ENCODE measurements around the gene BTN3A1. TPM values are rescaled to one million over a fixed set of nuclear protein-coding genes. Genes with fewer than 3 reads are reported as not detected.

The BTN3A1 gene
- total and polyA plus RNA-seq, 10 of the 15 experiments (the other 5 are each of a cell fraction or from before 2014, with no cell fraction given) = 5.6 to 60.1 (median 16.1) TPM

DNA sequence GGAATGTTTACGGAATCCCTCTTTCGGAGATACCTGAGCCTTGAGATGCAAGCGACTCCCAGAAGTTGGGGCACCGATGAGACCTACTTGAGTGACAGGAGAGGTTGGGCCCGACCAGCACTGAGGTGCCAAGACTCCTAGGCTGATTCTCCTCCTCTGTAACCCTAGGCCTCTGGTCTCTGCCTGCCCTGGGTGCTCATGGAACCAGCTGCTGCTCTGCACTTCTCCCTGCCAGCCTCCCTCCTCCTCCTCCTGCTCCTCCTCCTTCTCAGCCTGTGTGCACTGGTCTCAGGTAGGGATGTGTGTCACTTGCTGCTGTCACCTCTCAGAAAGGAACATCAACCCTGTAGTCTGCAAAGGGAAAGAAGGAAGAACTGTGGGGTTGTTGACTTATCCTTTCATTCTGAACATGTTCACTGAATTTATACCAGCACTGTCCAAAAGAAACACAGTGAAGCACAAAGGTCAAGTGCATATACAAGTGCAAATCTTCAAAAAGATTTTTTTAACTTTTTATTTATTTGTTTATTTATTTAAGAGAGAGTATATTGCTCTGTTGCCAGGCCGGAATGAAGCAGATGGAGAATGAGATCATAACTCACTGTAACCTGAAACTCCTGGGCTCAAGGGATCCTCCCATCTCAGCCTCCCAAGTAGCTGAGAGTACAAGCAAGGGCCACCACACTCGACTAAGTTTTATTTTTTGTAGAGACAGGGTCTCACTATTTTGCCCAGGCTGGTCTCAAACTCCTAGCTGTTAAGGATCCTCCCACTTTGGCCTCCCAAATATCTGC is 18.3 kb upstream of the BTN3A1 start (continued):
- TF ChIP-seq, protein P1, sequence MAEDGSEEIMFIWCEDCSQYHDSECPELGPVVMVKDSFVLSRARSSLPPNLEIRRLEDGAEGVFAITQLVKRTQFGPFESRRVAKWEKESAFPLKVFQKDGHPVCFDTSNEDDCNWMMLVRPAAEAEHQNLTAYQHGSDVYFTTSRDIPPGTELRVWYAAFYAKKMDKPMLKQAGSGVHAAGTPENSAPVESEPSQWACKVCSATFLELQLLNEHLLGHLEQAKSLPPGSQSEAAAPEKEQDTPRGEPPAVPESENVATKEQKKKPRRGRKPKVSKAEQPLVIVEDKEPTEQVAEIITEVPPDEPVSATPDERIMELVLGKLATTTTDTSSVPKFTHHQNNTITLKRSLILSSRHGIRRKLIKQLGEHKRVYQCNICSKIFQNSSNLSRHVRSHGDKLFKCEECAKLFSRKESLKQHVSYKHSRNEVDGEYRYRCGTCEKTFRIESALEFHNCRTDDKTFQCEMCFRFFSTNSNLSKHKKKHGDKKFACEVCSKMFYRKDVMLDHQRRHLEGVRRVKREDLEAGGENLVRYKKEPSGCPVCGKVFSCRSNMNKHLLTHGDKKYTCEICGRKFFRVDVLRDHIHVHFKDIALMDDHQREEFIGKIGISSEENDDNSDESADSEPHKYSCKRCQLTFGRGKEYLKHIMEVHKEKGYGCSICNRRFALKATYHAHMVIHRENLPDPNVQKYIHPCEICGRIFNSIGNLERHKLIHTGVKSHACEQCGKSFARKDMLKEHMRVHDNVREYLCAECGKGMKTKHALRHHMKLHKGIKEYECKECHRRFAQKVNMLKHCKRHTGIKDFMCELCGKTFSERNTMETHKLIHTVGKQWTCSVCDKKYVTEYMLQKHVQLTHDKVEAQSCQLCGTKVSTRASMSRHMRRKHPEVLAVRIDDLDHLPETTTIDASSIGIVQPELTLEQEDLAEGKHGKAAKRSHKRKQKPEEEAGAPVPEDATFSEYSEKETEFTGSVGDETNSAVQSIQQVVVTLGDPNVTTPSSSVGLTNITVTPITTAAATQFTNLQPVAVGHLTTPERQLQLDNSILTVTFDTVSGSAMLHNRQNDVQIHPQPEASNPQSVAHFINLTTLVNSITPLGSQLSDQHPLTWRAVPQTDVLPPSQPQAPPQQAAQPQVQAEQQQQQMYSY (CRISPR knock-in tag; IDR thresholded peaks at IDR 0.05) = no peak
- TF ChIP-seq, protein P2, sequence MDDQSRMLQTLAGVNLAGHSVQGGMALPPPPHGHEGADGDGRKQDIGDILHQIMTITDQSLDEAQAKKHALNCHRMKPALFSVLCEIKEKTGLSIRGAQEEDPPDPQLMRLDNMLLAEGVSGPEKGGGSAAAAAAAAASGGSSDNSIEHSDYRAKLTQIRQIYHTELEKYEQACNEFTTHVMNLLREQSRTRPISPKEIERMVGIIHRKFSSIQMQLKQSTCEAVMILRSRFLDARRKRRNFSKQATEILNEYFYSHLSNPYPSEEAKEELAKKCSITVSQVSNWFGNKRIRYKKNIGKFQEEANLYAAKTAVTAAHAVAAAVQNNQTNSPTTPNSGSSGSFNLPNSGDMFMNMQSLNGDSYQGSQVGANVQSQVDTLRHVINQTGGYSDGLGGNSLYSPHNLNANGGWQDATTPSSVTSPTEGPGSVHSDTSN (IDR thresholded peaks at IDR 0.05; ENCODE audit: insufficient replicate concordance, low read depth, low read length) = peak; percentile 72
- TF ChIP-seq ESRRA (IDR thresholded peaks at IDR 0.05; ENCODE audit: low read length) (no peak), SMAD5 (IDR thresholded peaks at IDR 0.05; ENCODE audit: low read depth) (no peak), ZNF274 (IDR thresholded peaks at IDR 0.05; ENCODE audit: insufficient read depth, insufficient read length) (no peak), TCF3 (IDR thresholded peaks at IDR 0.05; ENCODE audit: borderline replicate concordance, insufficient read depth, low read depth, low read length) (no peak), IKZF1 (conservative IDR thresholded peaks at IDR 0.05) (no peak; the same call in 1 of the 2 replicates), GABPA (IDR thresholded peaks at IDR 0.05; ENCODE audit: low read depth) (no peak), ZNF207 (IDR thresholded peaks at IDR 0.05; ENCODE audit: borderline replicate concordance) (no peak), BHLHE40 (IDR thresholded peaks at IDR 0.05; ENCODE audit: borderline replicate concordance in 1 of 2, low read depth in 2 of 2, low read length in 1 of 2) (no peak), ETV6 (conservative IDR thresholded peaks at IDR 0.05 in 1 of 2, IDR thresholded peaks at IDR 0.05 in 1 of 2; ENCODE audit: borderline replicate concordance in 1 of 2, low read depth in 1 of 2) (no peak), RB1 (IDR thresholded peaks at IDR 0.05; ENCODE audit: borderline replicate concordance) (no peak), HDGF (IDR thresholded peaks at IDR 0.05) (0 out of 2 replicates have a peak, but pooled peaks have one; percentile 58), BRCA1 (IDR thresholded peaks at IDR 0.05; ENCODE audit: low read depth, low read length) (no peak), WRNIP1 (IDR thresholded peaks at IDR 0.05; ENCODE audit: borderline replicate concordance, low read depth, low read length) (no peak)
